AG04449 (cell line): ENCODE results near the gene MX1.

Source experiments
- CTCF ChIA-PET: fragments of 350-600 bp; formaldehyde crosslinking; extraction: SDS; loops from one replicate; lab custom pipeline; 2021; ENCODE audit warnings: antibody characterized with exemption; lab: Yijun Ruan, JAX
- POLR2A ChIA-PET: fragments of 400-600, 350-600 bp; formaldehyde crosslinking; extraction: SDS; loops from one replicate; lab custom pipeline; 2020; ENCODE audit warnings: antibody characterized with exemption, inconsistent platforms; lab: Yijun Ruan, JAX
- DNase-seq: peaks from one replicate; pipeline ENCODE4 v3.0.0-alpha.2; 2010; ENCODE audit warnings: low read depth, low spot score
- H3K4me3 ChIP-seq: 2 replicates; pipeline ENCODE4 v1.5.1; 2011; ENCODE audit warnings: low read depth, mild to moderate bottlenecking, control low read depth, low read length
- CTCF ChIP-seq: IDR thresholded peaks from one replicate; pipeline ENCODE4 v1.5.1; 2011; ENCODE audit warnings: mild to moderate bottlenecking, moderate library complexity, low read length, control low read depth, inconsistent platforms; ENCODE audit not compliant: insufficient read depth; ENCODE audit errors: missing control alignments

The MX1 gene

GRCh38 chr21:41449613-41450012 lies 23.6 kb downstream of the MX1 start:
- TF ChIP-seq CTCF: no peak

GRCh38 chr21:41451753-41452676 lies 26.0 kb downstream of the MX1 start:
- no peak overlapping the region for H3K4me3 ChIP-seq
- POLR2A ChIA-PET: no interaction called here
- no peak for TF ChIP-seq CTCF
- CTCF ChIA-PET: interaction anchor here (1.5 to 1.8 kb wide), 2 partner anchors 22 to 169 kb away, joined by 3 to 8 read pairs; no protein-coding TSS in a partner anchor
- no peak for DNase-seq

More at GRCh38 chr21:41449613-41450012, 23.6 kb downstream of the MX1 start:
- H3K4me3 ChIP-seq: no peak overlapping the region
- CTCF ChIA-PET: interaction anchor here (0.8 to 1.8 kb wide), 2 partner anchors 11 to 167 kb away, joined by 3 to 8 read pairs; no protein-coding TSS in a partner anchor
- POLR2A ChIA-PET: no interaction called here
- no peak for DNase-seq

- CTCF ChIA-PET: interaction anchor here (8.4 kb wide), 1 partner anchor 169 kb away, joined by 153 read pairs; no protein-coding TSS in a partner anchor
- H3K4me3 ChIP-seq: no peak overlapping the region
- DNase-seq: no peak
- no peak for TF ChIP-seq CTCF
- POLR2A ChIA-PET: no interaction called here
Observed at GRCh38 chr21:41453198-41453597, 27.2 kb downstream of the MX1 start.

GRCh38 chr21:41453761-41454160 lies 27.7 kb downstream of the MX1 start:
- ChIA-PET POLR2A (no interaction called here), CTCF (interaction anchor here (8.4 kb wide), 1 partner anchor 169 kb away, joined by 153 read pairs; no protein-coding TSS in a partner anchor)
- H3K4me3 ChIP-seq: no peak overlapping the region
- DNase-seq: no peak
- no peak for TF ChIP-seq CTCF

- TF ChIP-seq CTCF: no peak
- ChIA-PET CTCF (interaction anchor here (1.0 to 8.4 kb wide), 7 partner anchors 9 to 334 kb away, joined by 3 to 153 read pairs (median 4); no protein-coding TSS in a partner anchor), POLR2A (no interaction called here)
- no peak overlapping the region for H3K4me3 ChIP-seq
- no peak for DNase-seq
Observed at GRCh38 chr21:41458121-41458520, 32.1 kb downstream of the MX1 start.

- no peak for DNase-seq
- ChIA-PET POLR2A (no interaction called here), CTCF (interaction anchor here (0.9 to 8.4 kb wide), 9 partner anchors 8 to 334 kb away, joined by 3 to 153 read pairs (median 3); no protein-coding TSS in a partner anchor)
- TF ChIP-seq CTCF: no peak
- no peak overlapping the region for H3K4me3 ChIP-seq
Observed at GRCh38 chr21:41458559-41458958, 32.5 kb downstream of the MX1 start.
